Parathyroid adenoma (tissue), 2 donors: Measurements from ENCODE around the gene CNKSR3.

ENCODE experiments used
- H2AFZ ChIP-seq: fragments of 300-600 bp; sonication (generic); one replicate; pipeline ENCODE4 v1.7.0; 2017; ENCODE audit warnings: antibody characterized with exemption, mild to moderate bottlenecking
- H3K27ac ChIP-seq: fragments of 300-600 bp; sonication (generic); one replicate; pipeline ENCODE4 v1.7.0; 2017
- H3K27me3 ChIP-seq: fragments of 300-600 bp; sonication (generic); one replicate; pipeline ENCODE4 v1.7.0; 2017; ENCODE audit warnings: low read length; ENCODE audit not compliant: control insufficient read depth, insufficient read depth
- H3K36me3 ChIP-seq: fragments of 300-600 bp; sonication (generic); one replicate; pipeline ENCODE4 v1.7.0; 2017; ENCODE audit warnings: low read length; ENCODE audit not compliant: control insufficient read depth, insufficient read depth
- H3K4me1 ChIP-seq: fragments of 300-600 bp; sonication (generic); one replicate; pipeline ENCODE4 v1.7.0; 2017; ENCODE audit warnings: control low read depth
- H3K4me2 ChIP-seq: fragments of 300-600 bp; sonication (generic); one replicate; pipeline ENCODE4 v1.7.0; 2017; ENCODE audit warnings: low read length
- H3K4me3 ChIP-seq: fragments of 300-600 bp; sonication (generic); one replicate; pipeline ENCODE4 v1.7.0; 2017; ENCODE audit warnings: low read depth, low read length
- H3K79me2 ChIP-seq: fragments of 300-600 bp; sonication (generic); one replicate; pipeline ENCODE4 v1.7.0; 2017; ENCODE audit warnings: control low read depth
- H3K9ac ChIP-seq: fragments of 300-600 bp; sonication (generic); one replicate; pipeline ENCODE4 v1.7.0; 2017; ENCODE audit warnings: mild to moderate bottlenecking
- H3K9me3 ChIP-seq: fragments of 300-600 bp; sonication (generic); one replicate; pipeline ENCODE4 v1.7.0; 2017; ENCODE audit warnings: low read length; ENCODE audit not compliant: control insufficient read depth
- TF ChIP-seq, protein P1 (sequence below): fragments of 300-600 bp; sonication (generic); IDR thresholded peaks from one replicate; pipeline ENCODE4 v1.7.0; 2017; ENCODE audit warnings: antibody characterized with exemption, mild to moderate bottlenecking
- donor health status: primary hyperparathyroidism.

The CNKSR3 gene

DNA sequence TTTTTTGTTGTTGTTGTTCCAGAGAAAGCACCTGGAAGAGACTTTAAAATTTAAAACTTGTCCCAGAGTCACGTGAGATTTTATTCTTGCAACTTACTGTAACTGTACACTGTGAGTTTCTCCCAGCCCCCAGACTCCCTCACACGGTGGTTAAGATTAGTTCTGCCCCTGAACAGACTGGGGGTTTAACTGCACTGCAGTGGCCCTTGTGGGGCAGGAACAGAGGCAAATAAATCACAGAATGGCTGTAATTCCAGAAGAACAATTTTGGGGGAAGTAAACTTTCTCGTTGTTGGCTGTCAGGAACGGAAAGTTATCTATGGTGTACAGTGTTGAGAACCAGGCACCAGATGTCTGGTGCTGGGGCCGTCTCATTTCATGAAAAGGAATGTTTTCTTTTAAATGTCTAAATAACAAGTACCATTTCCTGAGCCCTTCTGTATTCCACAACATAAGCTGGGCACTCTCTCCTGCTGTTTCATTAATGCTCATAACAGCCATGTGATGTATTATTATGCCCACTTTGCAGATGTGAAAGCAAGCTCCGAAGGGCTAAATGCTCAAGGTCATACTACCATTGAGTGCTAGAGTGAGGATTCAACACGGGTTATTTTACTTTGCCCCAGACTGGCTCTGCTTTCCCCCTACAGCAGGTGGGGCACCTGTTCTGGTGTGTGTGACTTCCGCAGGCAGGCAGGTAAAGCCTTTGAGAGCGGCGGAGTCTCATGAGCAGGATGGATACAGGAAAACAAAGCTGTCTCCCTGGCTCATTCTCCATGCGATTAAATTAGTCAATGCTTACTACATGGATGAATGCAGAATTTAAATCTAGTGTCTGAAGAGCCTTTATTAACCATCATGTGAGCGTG, 30.5 kb downstream of the CNKSR3 start:
- H3K4me3 ChIP-seq: no peak overlapping the region
- H3K4me1 ChIP-seq: peaks cover 3% of the 10 kb centered on the region
- TF ChIP-seq, protein P1, sequence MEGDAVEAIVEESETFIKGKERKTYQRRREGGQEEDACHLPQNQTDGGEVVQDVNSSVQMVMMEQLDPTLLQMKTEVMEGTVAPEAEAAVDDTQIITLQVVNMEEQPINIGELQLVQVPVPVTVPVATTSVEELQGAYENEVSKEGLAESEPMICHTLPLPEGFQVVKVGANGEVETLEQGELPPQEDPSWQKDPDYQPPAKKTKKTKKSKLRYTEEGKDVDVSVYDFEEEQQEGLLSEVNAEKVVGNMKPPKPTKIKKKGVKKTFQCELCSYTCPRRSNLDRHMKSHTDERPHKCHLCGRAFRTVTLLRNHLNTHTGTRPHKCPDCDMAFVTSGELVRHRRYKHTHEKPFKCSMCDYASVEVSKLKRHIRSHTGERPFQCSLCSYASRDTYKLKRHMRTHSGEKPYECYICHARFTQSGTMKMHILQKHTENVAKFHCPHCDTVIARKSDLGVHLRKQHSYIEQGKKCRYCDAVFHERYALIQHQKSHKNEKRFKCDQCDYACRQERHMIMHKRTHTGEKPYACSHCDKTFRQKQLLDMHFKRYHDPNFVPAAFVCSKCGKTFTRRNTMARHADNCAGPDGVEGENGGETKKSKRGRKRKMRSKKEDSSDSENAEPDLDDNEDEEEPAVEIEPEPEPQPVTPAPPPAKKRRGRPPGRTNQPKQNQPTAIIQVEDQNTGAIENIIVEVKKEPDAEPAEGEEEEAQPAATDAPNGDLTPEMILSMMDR: no peak

DNA sequence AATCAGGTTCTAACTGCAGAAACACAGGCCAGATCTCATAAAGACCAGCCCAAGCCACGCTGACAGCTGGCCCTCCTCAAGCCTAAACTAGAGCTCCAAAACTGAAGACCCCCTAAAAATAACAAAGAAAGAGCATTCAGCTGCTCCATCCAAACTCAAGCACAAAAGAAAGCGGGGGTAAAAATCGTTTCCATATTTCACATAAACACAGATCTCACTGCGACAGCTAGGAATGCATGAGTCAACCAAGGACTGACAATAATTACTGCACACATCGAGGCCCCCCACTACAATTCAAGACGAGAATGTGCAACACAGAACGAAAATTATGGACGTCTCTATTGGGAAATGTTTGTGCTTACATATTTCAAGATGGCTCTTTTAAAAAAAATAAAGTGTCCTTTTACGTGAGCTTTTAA, 31.1 kb downstream of the CNKSR3 start:
- H3K27ac ChIP-seq: no peak overlapping the region
- H3K4me2 ChIP-seq: no peak overlapping the region
- H3K9me3 ChIP-seq: no peaks in the 10 kb centered on the region
- peaks cover 3% of the 10 kb centered on the region for H3K79me2 ChIP-seq
- TF ChIP-seq, protein P1: no peak
- H2AFZ ChIP-seq: no peak overlapping the region
- no peaks in the 10 kb centered on the region for H3K27me3 ChIP-seq
- no peaks in the 10 kb centered on the region for H3K36me3 ChIP-seq
- no peak overlapping the region for H3K4me3 ChIP-seq
- peaks cover 3% of the 10 kb centered on the region for H3K4me1 ChIP-seq
- no peak overlapping the region for H3K9ac ChIP-seq

More for the DNA sequence above, 30.5 kb downstream of the CNKSR3 start:
- no peak overlapping the region for H3K4me2 ChIP-seq
- H2AFZ ChIP-seq: no peak overlapping the region
- H3K9ac ChIP-seq: no peak overlapping the region
- H3K36me3 ChIP-seq: no peaks in the 10 kb centered on the region
- H3K79me2 ChIP-seq: no peaks in the 10 kb centered on the region
- no peaks in the 10 kb centered on the region for H3K27me3 ChIP-seq
- H3K9me3 ChIP-seq: no peaks in the 10 kb centered on the region
- H3K27ac ChIP-seq: no peak overlapping the region

DNA sequence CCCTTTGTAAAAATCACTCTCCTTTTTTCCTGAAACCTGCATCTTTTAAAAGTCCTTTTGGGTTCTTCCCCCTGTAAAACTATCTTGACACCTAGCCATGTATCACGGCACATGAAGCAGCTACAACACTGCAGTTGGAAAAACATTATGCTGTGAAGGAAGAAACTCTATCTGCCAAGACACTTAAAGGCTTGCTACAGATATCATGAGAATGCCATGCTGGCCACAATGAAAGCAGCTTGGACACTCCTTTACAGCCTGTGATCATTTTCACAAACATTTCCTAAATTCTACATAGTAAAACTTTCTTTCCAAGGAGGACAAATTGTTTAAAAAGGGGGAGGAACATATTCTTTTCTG, 31.8 kb downstream of the CNKSR3 start:
- Histone ChIP-seq H3K36me3 (no peaks in the 10 kb centered on the region), H3K9ac (no peak overlapping the region), H3K27ac (no peak overlapping the region), H3K4me1 (peaks cover 3% of the 10 kb centered on the region), H2AFZ (peak overlapping the region; percentile 54), H3K9me3 (no peaks in the 10 kb centered on the region), H3K79me2 (peaks cover 3% of the 10 kb centered on the region), H3K4me2 (no peak overlapping the region), H3K27me3 (no peaks in the 10 kb centered on the region), H3K4me3 (no peak overlapping the region)
- TF ChIP-seq, protein P1: no peak

DNA sequence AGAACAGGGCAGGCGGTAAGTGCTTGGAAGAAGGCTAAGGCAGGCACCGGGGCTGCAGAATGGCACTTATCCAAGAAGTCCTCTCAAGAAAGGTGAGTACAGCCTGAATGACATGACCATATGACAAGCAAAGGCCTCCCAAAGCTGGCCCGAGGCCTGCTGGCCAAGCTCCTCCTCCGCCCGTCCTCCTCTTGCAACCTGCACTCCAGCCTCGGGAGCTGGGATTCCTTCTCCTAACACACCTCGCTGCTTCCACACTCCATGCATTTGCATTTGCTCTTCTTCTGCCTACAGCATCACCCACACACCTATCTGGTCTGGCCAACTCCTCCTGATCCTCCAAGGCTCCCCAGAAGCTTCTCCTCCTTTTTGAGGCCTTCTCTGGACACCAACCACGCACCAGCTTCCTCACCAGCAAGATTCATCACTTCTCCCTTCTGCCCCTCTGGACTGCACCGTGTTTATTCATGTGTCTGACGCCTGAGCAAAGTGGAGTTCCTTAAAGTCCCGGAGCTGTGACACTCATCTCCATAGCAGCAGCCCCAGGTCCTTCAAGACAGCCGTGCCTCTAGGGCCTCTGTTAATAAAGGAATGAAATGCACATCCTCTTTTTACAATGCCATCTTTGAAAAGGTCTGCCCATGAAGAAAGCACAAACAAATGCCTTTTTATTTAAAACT, 32.3 kb downstream of the CNKSR3 start:
- H3K4me1 ChIP-seq: peaks cover 3% of the 10 kb centered on the region
- no peak overlapping the region for H3K27ac ChIP-seq
- H3K9ac ChIP-seq: no peak overlapping the region
- TF ChIP-seq, protein P1: no peak
- H3K36me3 ChIP-seq: no peaks in the 10 kb centered on the region
- H3K9me3 ChIP-seq: no peaks in the 10 kb centered on the region
- H3K4me2 ChIP-seq: no peak overlapping the region
- no peak overlapping the region for H3K4me3 ChIP-seq
- H3K27me3 ChIP-seq: no peaks in the 10 kb centered on the region
- H2AFZ ChIP-seq: peak overlapping the region; percentile 54
- H3K79me2 ChIP-seq: peaks cover 3% of the 10 kb centered on the region
